HEK293 (cell line): ENCODE results near the gene ZC3H10.

Experiments used
- CTCF ChIA-PET: fragments of 350-600 bp; formaldehyde crosslinking; extraction: SDS; loops from one replicate; lab custom pipeline; 2021; ENCODE audit warnings: antibody characterized with exemption; lab: Yijun Ruan, JAX
- POLR2A ChIA-PET: fragments of 300-600 bp; formaldehyde crosslinking; extraction: SDS; loops from one replicate; lab custom pipeline; 2020; ENCODE audit warnings: antibody characterized with exemption, inconsistent platforms; lab: Yijun Ruan, JAX
- H3K27ac ChIP-seq: fragments of 200-500 bp; sonication (Bioruptor generic); 2 replicates; pipeline ENCODE4 v1.5.1; 2014; ENCODE audit warnings: low read depth, low read length, control low read depth, inconsistent platforms; ENCODE audit errors: extremely low read depth
- H3K36me3 ChIP-seq, 2 experiments: fragments of 200-500 bp in 1 of 2; sonication (Bioruptor generic) in 1 of 2; 1 replicate in 1 of 2; 2 replicates in 1 of 2; pipeline ENCODE4 v1.5.1; 2014 to 2017; ENCODE audit warnings: inconsistent platforms in 2 of 2, low read length in 2 of 2; ENCODE audit not compliant: control insufficient read depth in 2 of 2, insufficient read depth in 1 of 2
- H3K4me1 ChIP-seq: fragments of 200-500 bp; sonication (Bioruptor generic); 2 replicates; pipeline ENCODE4 v1.5.1; 2014; ENCODE audit warnings: mild to moderate bottlenecking, low read length, inconsistent platforms; ENCODE audit not compliant: control insufficient read depth, insufficient read depth
- H3K4me3 ChIP-seq: 2 replicates; pipeline ENCODE4 v1.5.1; 2011; ENCODE audit warnings: low read depth, mild to moderate bottlenecking, control low read depth, low read length, moderate library complexity
- H3K9me3 ChIP-seq: fragments of 200-500 bp; sonication (Bioruptor generic); 2 replicates; pipeline ENCODE4 v1.5.1; 2014; ENCODE audit warnings: low read depth, low read length, inconsistent platforms; ENCODE audit not compliant: control insufficient read depth, insufficient read depth
- GLIS1 ChIP-seq: fragments of 450-650 bp; formaldehyde crosslinking; IDR thresholded peaks from 2 replicates; pipeline ENCODE4 v1.5.1; 2016; ENCODE audit warnings: missing biosample characterization, missing genetic modification characterization
- KLF8 ChIP-seq: fragments of 450-650 bp; formaldehyde crosslinking; IDR thresholded peaks from 2 replicates; pipeline ENCODE4 v1.5.1; 2016; ENCODE audit warnings: missing biosample characterization, missing genetic modification characterization
- KLF9 ChIP-seq: fragments of 450-650 bp; formaldehyde crosslinking; IDR thresholded peaks from 2 replicates; pipeline ENCODE4 v1.5.1; 2016; ENCODE audit warnings: missing biosample characterization, missing genetic modification characterization, low read depth
- OSR2 ChIP-seq: fragments of 450-650 bp; formaldehyde crosslinking; IDR thresholded peaks from 2 replicates; pipeline ENCODE4 v1.5.1; 2016; ENCODE audit warnings: missing biosample characterization, missing genetic modification characterization
- PRDM1 ChIP-seq: fragments of 450-650 bp; formaldehyde crosslinking; IDR thresholded peaks from 2 replicates; pipeline ENCODE4; 2016; ENCODE audit warnings: missing biosample characterization, missing genetic modification characterization
- YY1 ChIP-seq: fragments of 450-650 bp; formaldehyde crosslinking; IDR thresholded peaks from 2 replicates; pipeline ENCODE4 v1.5.1; 2018; ENCODE audit warnings: missing biosample characterization, missing genetic modification characterization
- ZBTB17 ChIP-seq: fragments of 450-650 bp; formaldehyde crosslinking; IDR thresholded peaks from 2 replicates; pipeline ENCODE4 v1.5.1; 2016; ENCODE audit warnings: missing biosample characterization, missing genetic modification characterization
- ZBTB7A ChIP-seq: fragments of 450-650 bp; formaldehyde crosslinking; IDR thresholded peaks from 2 replicates; pipeline ENCODE4 v1.5.1; 2016; ENCODE audit warnings: low read depth, missing biosample characterization, missing genetic modification characterization
- ZFP41 ChIP-seq: fragments of 450-650 bp; formaldehyde crosslinking; IDR thresholded peaks from 2 replicates; pipeline ENCODE4 v1.5.1; 2016; ENCODE audit warnings: missing biosample characterization, missing genetic modification characterization, borderline replicate concordance
- ZNF239 ChIP-seq: fragments of 450-650 bp; formaldehyde crosslinking; IDR thresholded peaks from 2 replicates; pipeline ENCODE4 v1.5.1; 2016; ENCODE audit warnings: missing biosample characterization, missing genetic modification characterization
- ZNF274 ChIP-seq, 2 experiments: fragments of 200-500 bp in 1 of 2; fragments of 450-650 bp in 1 of 2; sonication (Bioruptor generic) in 1 of 2; formaldehyde crosslinking in 1 of 2; IDR thresholded peaks; 2 replicates each; pipeline versions ENCODE4 v1.5.1 to v1.6.1; 2014 to 2016; ENCODE audit warnings: borderline replicate concordance in 1 of 2, inconsistent platforms in 1 of 2, low read length in 1 of 2, missing biosample characterization in 1 of 2, missing genetic modification characterization in 1 of 2
- ZNF394 ChIP-seq: fragments of 450-650 bp; formaldehyde crosslinking; IDR thresholded peaks from 2 replicates; pipeline ENCODE4 v1.5.1; 2016; ENCODE audit warnings: missing biosample characterization, missing genetic modification characterization, mild to moderate bottlenecking, moderate library complexity, borderline replicate concordance
- ZNF555 ChIP-seq: fragments of 450-650 bp; formaldehyde crosslinking; conservative IDR thresholded peaks from 2 replicates; pipeline ENCODE4 v1.5.1; 2017; ENCODE audit warnings: missing biosample characterization, mild to moderate bottlenecking, missing genetic modification characterization, inconsistent platforms
- ZNF600 ChIP-seq: fragments of 450-650 bp; formaldehyde crosslinking; IDR thresholded peaks from 2 replicates; pipeline ENCODE4 v1.5.1; 2016; ENCODE audit warnings: missing biosample characterization, missing genetic modification characterization
- TF ChIP-seq, protein P1 (sequence below): fragments of 450-650 bp; IDR thresholded peaks from 2 replicates; pipeline ENCODE4 v1.5.1; 2018; ENCODE audit warnings: missing biosample characterization, mild to moderate bottlenecking, missing genetic modification characterization
- TF ChIP-seq, protein P2 (sequence below): fragments of 450-650 bp; formaldehyde crosslinking; IDR thresholded peaks from 2 replicates; pipeline ENCODE4 v1.5.1; 2016; ENCODE audit warnings: missing biosample characterization, missing genetic modification characterization

Gene ZC3H10

DNA sequence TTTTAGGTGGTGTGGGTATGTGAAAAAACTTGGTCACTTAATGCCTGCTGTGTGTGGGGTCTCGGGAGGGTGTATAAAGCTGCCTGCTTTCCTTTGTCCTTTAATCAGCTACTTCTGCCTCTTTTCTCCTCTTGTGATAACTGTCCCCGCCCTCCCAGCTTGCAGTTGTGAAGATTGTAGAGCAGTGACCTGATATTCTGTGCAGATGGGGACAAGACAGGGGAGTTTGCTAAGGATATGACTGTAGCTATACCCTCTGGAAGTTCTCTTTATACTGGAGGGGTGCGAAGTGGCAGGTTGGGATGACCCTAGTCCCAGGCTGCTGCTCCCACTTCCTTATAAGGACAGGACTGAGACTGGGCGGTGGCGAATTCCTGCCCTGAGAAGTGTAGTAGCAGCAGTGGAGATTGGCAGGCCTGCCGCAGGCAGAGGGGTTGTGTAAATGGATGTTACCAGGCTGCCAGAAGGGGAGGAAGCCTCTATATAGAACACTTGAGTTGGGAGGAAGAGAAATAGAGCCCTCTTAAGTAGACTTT is 40.9 kb downstream of the ZC3H10 start (continued):
- TF ChIP-seq, protein P1, sequence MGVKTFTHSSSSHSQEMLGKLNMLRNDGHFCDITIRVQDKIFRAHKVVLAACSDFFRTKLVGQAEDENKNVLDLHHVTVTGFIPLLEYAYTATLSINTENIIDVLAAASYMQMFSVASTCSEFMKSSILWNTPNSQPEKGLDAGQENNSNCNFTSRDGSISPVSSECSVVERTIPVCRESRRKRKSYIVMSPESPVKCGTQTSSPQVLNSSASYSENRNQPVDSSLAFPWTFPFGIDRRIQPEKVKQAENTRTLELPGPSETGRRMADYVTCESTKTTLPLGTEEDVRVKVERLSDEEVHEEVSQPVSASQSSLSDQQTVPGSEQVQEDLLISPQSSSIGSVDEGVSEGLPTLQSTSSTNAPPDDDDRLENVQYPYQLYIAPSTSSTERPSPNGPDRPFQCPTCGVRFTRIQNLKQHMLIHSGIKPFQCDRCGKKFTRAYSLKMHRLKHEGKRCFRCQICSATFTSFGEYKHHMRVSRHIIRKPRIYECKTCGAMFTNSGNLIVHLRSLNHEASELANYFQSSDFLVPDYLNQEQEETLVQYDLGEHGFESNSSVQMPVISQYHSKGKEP = no peak
- TF ChIP-seq OSR2 (tag by site-specific recombination) (0 out of 2 replicates have a peak, but pooled peaks have one; percentile 30), ZBTB7A (tag by site-specific recombination) (no peak), KLF8 (tag by site-specific recombination) (no peak), ZNF394 (peak; percentile 42; the same call in 1 of the 2 replicates), PRDM1 (tag by site-specific recombination) (0 out of 2 replicates have a peak, but pooled peaks have one; percentile 40), ZNF274 (IDR thresholded peaks at IDR 0.05; ENCODE audit: low read length) (no peak), ZNF274 (tag by site-specific recombination; IDR thresholded peaks at IDR 0.05; ENCODE audit: borderline replicate concordance) (no peak), GLIS1 (0 out of 2 replicates have a peak, but pooled peaks have one; percentile 21), ZNF239 (tag by site-specific recombination) (no peak), ZFP41 (tag by site-specific recombination) (no peak), KLF9 (tag by site-specific recombination) (no peak), ZNF600 (tag by site-specific recombination) (0 out of 2 replicates have a peak, but pooled peaks have one; percentile 17), ZBTB17 (peak; percentile 81)
- TF ChIP-seq, protein P2, sequence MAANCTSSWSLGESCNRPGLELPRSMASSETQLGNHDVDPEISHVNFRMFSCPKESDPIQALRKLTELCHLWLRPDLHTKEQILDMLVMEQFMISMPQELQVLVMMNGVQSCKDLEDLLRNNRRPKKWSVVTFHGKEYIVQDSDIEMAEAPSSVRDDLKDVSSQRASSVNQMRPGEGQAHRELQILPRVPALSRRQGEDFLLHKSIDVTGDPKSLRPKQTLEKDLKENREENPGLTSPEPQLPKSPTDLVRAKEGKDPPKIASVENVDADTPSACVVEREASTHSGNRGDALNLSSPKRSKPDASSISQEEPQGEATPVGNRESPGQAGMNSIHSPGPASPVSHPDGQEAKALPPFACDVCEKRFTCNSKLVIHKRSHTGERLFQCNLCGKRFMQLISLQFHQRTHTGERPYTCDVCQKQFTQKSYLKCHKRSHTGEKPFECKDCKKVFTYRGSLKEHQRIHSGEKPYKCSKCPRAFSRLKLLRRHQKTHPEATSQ (tag by site-specific recombination) = no peak

DNA sequence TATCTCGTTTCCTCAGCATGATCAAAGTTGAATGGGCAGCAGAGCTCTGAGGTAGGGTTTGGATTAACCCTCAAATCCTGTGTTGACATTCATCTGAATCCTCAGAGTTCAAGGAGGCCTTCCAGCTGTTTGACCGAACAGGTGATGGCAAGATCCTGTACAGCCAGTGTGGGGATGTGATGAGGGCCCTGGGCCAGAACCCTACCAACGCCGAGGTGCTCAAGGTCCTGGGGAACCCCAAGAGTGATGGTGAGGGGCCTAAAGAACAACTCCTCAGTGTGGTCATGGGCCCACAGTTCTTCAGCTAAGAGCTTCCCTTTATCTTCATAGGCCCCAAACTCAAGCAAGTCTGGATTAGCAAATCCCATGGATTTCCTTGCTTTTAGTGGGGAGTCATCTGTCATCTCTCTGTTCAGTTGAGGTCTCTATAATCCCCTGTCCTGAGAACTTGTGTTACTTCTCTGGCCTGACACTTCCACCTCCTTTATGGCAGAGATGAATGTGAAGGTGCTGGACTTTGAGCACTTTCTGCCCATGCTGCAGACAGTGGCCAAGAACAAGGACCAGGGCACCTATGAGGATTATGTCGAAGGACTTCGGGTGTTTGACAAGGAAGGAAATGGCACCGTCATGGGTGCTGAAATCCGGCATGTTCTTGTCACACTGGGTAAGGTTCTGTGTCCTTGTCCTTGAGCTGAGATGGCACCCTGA is 41.6 kb downstream of the ZC3H10 start:
- POLR2A ChIA-PET = interaction anchor here (0.6 to 2.8 kb wide), 11 partner anchors 11 to 62 kb away, joined by 3 to 42 read pairs (median 6); partner anchors contain the start of genes ESYT1, PA2G4, RNF41 and SMARCC2
- peak overlapping the region; percentile 90 for H3K4me3 ChIP-seq
- peaks cover 19 to 69% of the 10 kb centered on the region in 2 experiments for H3K36me3 ChIP-seq
- peaks cover 3% of the 10 kb centered on the region; the same call in 1 of the 2 replicates for H3K4me1 ChIP-seq
- H3K9me3 ChIP-seq = no peaks in the 10 kb centered on the region
- TF ChIP-seq YY1 (tag by site-specific recombination) (no peak), ZNF600 (tag by site-specific recombination) (0 out of 2 replicates have a peak, but pooled peaks have one; percentile 0)
- CTCF ChIA-PET = interaction anchor here (0.6 to 2.0 kb wide), 6 partner anchors 30 to 354 kb away, joined by 3 to 17 read pairs (median 6); partner anchors contain the start of genes ERBB3, ESYT1 and SMARCC2
- H3K27ac ChIP-seq = peak overlapping the region; percentile 92

DNA sequence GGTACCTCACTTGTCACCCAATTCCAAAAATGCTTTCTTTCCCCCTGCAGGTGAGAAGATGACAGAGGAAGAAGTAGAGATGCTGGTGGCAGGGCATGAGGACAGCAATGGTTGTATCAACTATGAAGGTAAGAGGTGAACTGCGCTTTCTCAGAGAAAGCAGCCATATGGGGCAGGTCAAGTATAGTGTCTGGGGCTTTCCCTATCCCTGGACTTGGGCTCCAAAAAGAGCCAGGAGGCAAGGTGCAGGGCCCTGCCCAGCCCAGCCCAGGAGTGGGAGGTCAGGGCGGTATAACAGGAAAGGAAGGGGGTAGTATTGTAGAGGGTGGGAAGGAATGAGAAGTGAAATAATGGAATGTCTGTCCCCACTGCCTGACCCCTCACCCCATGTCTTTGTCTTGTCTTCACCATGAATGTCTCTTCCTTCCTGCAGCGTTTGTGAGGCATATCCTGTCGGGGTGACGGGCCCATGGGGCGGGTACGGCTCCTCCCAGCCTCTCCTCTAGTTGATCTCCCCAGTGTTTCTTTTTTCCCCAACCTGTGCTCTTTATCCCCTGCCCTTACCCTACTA is 42.2 kb downstream of the ZC3H10 start:
- H3K27ac ChIP-seq = peak overlapping the region; percentile 29; the same call in 1 of the 2 replicates
- peaks cover 20 to 69% of the 10 kb centered on the region in 2 experiments for H3K36me3 ChIP-seq
- peak; percentile 66; the same call in 1 of the 2 replicates for TF ChIP-seq PRDM1 (tag by site-specific recombination)
- TF ChIP-seq ZNF555 (tag by site-specific recombination) = no peak
- peak overlapping the region; percentile 90; the same call in 1 of the 2 replicates for H3K4me3 ChIP-seq
- no peaks in the 10 kb centered on the region for H3K9me3 ChIP-seq
- ChIA-PET POLR2A (interaction anchor here (0.6 to 3.7 kb wide), 9 partner anchors 8 to 62 kb away, joined by 3 to 42 read pairs (median 8); partner anchors contain the start of genes ESYT1, MYL6B, RNF41 and SMARCC2), CTCF (interaction anchor here (1.8 to 2.9 kb wide), 3 partner anchors 29 to 81 kb away, joined by 3 to 16 read pairs (median 5); partner anchors contain the start of genes ERBB3 and SMARCC2)
- H3K4me1 ChIP-seq = peaks cover 3% of the 10 kb centered on the region; the same call in 1 of the 2 replicates
